GM12891 (cell line): ENCODE results near the gene NEURL2.

Experiments
- POLR2A ChIP-seq: IDR thresholded peaks from 2 replicates; pipeline ENCODE4 v1.6.1; 2011; ENCODE audit warnings: low read depth, low read length, control low read depth
- POLR2AphosphoS5 ChIP-seq: IDR thresholded peaks from 2 replicates; pipeline ENCODE4 v1.6.1; 2011; ENCODE audit warnings: low read depth, low read length, control low read depth
- SPI1 ChIP-seq: IDR thresholded peaks from 2 replicates; pipeline ENCODE4 v1.6.1; 2011; ENCODE audit warnings: low read depth, low read length, control low read depth
- TAF1 ChIP-seq: IDR thresholded peaks from 2 replicates; pipeline ENCODE4 v1.6.1; 2011; ENCODE audit warnings: low read depth, low read length, control low read depth

DNA sequence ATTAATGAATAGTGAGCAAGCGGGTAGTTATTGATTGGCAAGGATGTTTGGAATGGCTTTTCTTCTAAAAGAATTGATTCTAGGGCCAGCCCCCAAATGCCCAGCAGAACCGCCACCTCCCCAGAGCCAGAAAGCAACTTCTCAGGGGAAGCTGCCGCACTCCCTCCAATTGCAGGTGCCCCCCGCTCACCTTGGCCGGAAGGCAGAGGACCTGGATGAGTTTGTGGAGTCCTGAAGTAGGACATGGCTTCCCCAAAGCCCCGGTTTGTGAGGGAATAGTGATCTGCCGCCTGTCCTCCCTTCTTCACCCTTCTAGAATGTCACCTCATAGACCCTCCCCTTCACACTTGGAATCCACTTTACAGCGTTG is 3.7 kb downstream of the NEURL2 start, which contains the start of gene SPATA25:
- no peak for TF ChIP-seq TAF1
- TF ChIP-seq POLR2A, result no peak
- no peak for TF ChIP-seq POLR2AphosphoS5
- TF ChIP-seq SPI1, result no peak
